Smooth muscle cell (in vitro differentiated cells): ENCODE data around the gene RHOB. TPM values are rescaled to one million over a fixed set of nuclear protein-coding genes. Genes with fewer than 3 reads are reported as not detected.

Experiments
- DNase-seq: peaks from one replicate; lab custom pipeline; 2025; ENCODE audit not compliant: unreplicated experiment; lab: John Stamatoyannopoulos, UW
- H2AFZ ChIP-seq: fragments of 200-600 bp; sonication (generic); 2 replicates; pipeline ENCODE4 v1.6.0; 2016; ENCODE audit warnings: antibody characterized with exemption, low read depth, mild to moderate bottlenecking
- H3F3A ChIP-seq: fragments of 200-600 bp; sonication (generic); 2 replicates; pipeline ENCODE4 v1.6.0; 2017; ENCODE audit warnings: antibody characterized with exemption, low read depth
- H3K27ac ChIP-seq: fragments of 200-600 bp; sonication (generic); 2 replicates; pipeline ENCODE4 v1.5.1; 2016; ENCODE audit warnings: low read depth, mild to moderate bottlenecking
- H3K27me3 ChIP-seq: fragments of 200-600 bp; sonication (generic); 2 replicates; pipeline ENCODE4 v1.6.1; 2016; ENCODE audit warnings: low read depth, mild to moderate bottlenecking
- H3K36me3 ChIP-seq: fragments of 200-600 bp; sonication (generic); 2 replicates; pipeline ENCODE4 v1.5.1; 2016; ENCODE audit warnings: low read depth
- H3K4me1 ChIP-seq: fragments of 200-600 bp; sonication (generic); 2 replicates; pipeline ENCODE4 v1.5.1; 2016; ENCODE audit warnings: low read depth
- H3K4me2 ChIP-seq: fragments of 200-600 bp; sonication (generic); 2 replicates; pipeline ENCODE4 v1.6.0; 2016; ENCODE audit warnings: mild to moderate bottlenecking
- H3K4me3 ChIP-seq: fragments of 200-600 bp; sonication (generic); 2 replicates; pipeline ENCODE4 v1.5.1; 2016; ENCODE audit warnings: mild to moderate bottlenecking
- H3K79me2 ChIP-seq: fragments of 200-600 bp; sonication (generic); 2 replicates; pipeline ENCODE4 v1.6.0; 2016; ENCODE audit warnings: low read depth, mild to moderate bottlenecking
- H3K9ac ChIP-seq: fragments of 200-600 bp; sonication (generic); 2 replicates; pipeline ENCODE4 v1.6.0; 2016; ENCODE audit warnings: low read depth
- H3K9me3 ChIP-seq: fragments of 200-600 bp; sonication (generic); replicated peaks from 2 replicates; pipeline ENCODE4 v1.5.1; 2016; ENCODE audit warnings: low read depth
- H4K20me1 ChIP-seq: fragments of 200-600 bp; sonication (generic); 2 replicates; pipeline ENCODE4 v1.6.0; 2016; ENCODE audit warnings: low read depth
- CTCF ChIP-seq: fragments of 200-600 bp; sonication (generic); IDR thresholded peaks from 2 replicates; pipeline ENCODE4 v1.5.1; 2017; ENCODE audit warnings: borderline replicate concordance, mild to moderate bottlenecking, antibody characterized with exemption; ENCODE audit not compliant: insufficient read depth, poor library complexity, severe bottlenecking
- WGBS: methylation state at CpG from one replicate; pipeline ENCODE4 v1.1.7; 2016; ENCODE audit warnings: low lambda C conversion rate; 5-methylcytosine and 5-hydroxymethylcytosine counted together
- polyA plus RNA-seq: library from polyadenylated mRNA; unstranded; fragments of >200 nt; fragmentation: Nextera tagmentation; extraction: Ambion mirVana; gene quantifications from 2 replicates; pipeline ENCODE4 v1.2.1, GENCODE V29; 2016
- total RNA-seq: library from RNA; depleted of rRNA; stranded (reverse); fragments of >200 nt; gene quantifications from 2 replicates; pipeline ENCODE4 v1.2.3, GENCODE V29; 2014

The RHOB gene
- total and polyA plus RNA-seq, 2 experiments from 2014 or later: 75.9 to 218 TPM

GRCh38 chr2:20400787-20401488 lies 45.9 kb upstream of the RHOB start:
- Histone ChIP-seq H3K36me3 (no peaks in the 10 kb centered on the region), H3K27ac (no peak overlapping the region), H3K4me3 (no peak overlapping the region), H3K9me3 (no peaks in the 10 kb centered on the region), H2AFZ (no peak overlapping the region), H3K4me1 (no peaks in the 10 kb centered on the region), H3K79me2 (no peaks in the 10 kb centered on the region), H3K4me2 (no peak overlapping the region), H4K20me1 (no peaks in the 10 kb centered on the region), H3F3A (no peaks in the 10 kb centered on the region), H3K9ac (no peak overlapping the region), H3K27me3 (no peaks in the 10 kb centered on the region)
- TF ChIP-seq CTCF: no peak
- 83% methylated on average over 3 of the region's 3 CpGs for WGBS
- DNase-seq: no peak

GRCh38 chr2:20401489-20401835 lies 45.4 kb upstream of the RHOB start:
- no peaks in the 10 kb centered on the region for H3K27me3 ChIP-seq
- H2AFZ ChIP-seq: no peak overlapping the region
- H3K4me2 ChIP-seq: no peak overlapping the region
- TF ChIP-seq CTCF: no peak
- no peaks in the 10 kb centered on the region for H3F3A ChIP-seq
- H3K9me3 ChIP-seq: no peaks in the 10 kb centered on the region
- H3K4me3 ChIP-seq: no peak overlapping the region
- no peaks in the 10 kb centered on the region for H3K4me1 ChIP-seq
- H3K79me2 ChIP-seq: no peaks in the 10 kb centered on the region
- no peaks in the 10 kb centered on the region for H4K20me1 ChIP-seq
- no peaks in the 10 kb centered on the region for H3K36me3 ChIP-seq
- WGBS: 91% methylated on average over 6 of the region's 6 CpGs
- no peak overlapping the region for H3K9ac ChIP-seq
- H3K27ac ChIP-seq: no peak overlapping the region
- DNase-seq: no peak

DNA sequence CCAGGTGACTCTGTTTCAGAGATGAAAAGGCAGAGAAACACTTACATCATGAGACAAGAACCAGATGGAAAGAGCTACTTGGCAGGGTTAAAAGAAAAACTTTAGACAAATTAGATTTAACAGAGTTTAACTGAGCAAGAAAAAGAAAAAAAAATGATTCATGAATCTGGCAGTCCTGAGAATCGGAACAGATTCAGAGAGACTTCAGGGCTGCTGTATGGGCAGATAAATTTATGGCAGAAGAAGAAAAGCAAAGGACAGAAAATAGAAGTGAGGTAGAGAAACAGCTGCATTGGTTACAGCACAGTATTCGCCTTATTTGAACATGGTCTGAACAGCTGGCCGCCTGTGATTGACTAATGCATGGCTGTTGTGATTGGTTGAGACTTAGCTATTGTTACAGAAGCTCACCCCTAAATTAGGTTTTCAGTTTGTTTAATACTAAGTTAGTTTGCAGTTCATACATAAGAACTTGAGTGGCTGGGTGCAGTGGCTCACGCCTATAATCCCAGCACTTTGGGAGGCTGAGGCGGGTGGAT lies 43.0 kb upstream of the RHOB start:
- DNase-seq: no peak
- TF ChIP-seq CTCF: no peak
- no peaks in the 10 kb centered on the region for H3F3A ChIP-seq
- H3K4me1 ChIP-seq: no peaks in the 10 kb centered on the region
- no peak overlapping the region for H3K27ac ChIP-seq
- no peaks in the 10 kb centered on the region for H3K27me3 ChIP-seq
- no peak overlapping the region for H2AFZ ChIP-seq
- 91% methylated on average over 5 of the region's 5 CpGs for WGBS
- no peaks in the 10 kb centered on the region for H3K36me3 ChIP-seq
- H3K9ac ChIP-seq: no peak overlapping the region
- no peak overlapping the region for H3K4me2 ChIP-seq
- H4K20me1 ChIP-seq: no peaks in the 10 kb centered on the region
- H3K9me3 ChIP-seq: peaks cover 2% of the 10 kb centered on the region
- no peak overlapping the region for H3K4me3 ChIP-seq
- no peaks in the 10 kb centered on the region for H3K79me2 ChIP-seq

- TF ChIP-seq CTCF: no peak
- no peak overlapping the region for H3K27ac ChIP-seq
- 93% methylated on average over 2 of the region's 2 CpGs for WGBS
Measured at GRCh38 chr2:20404950-20405349, 41.9 kb upstream of the RHOB start.

More at GRCh38 chr2:20404950-20405349, 41.9 kb upstream of the RHOB start:
- peaks cover 8% of the 10 kb centered on the region for H3K9me3 ChIP-seq
- DNase-seq: no peak
- no peaks in the 10 kb centered on the region for H3F3A ChIP-seq
- H3K27me3 ChIP-seq: no peaks in the 10 kb centered on the region
- H3K79me2 ChIP-seq: no peaks in the 10 kb centered on the region
- H3K4me2 ChIP-seq: no peak overlapping the region
- H3K4me3 ChIP-seq: no peak overlapping the region
- no peaks in the 10 kb centered on the region for H3K4me1 ChIP-seq
- no peak overlapping the region for H2AFZ ChIP-seq
- H3K36me3 ChIP-seq: no peaks in the 10 kb centered on the region
- no peak overlapping the region for H3K9ac ChIP-seq
- H4K20me1 ChIP-seq: no peaks in the 10 kb centered on the region
